ENCODE data around the gene TRIM25. TPM values are rescaled to one million over a fixed set of nuclear protein-coding genes. Genes with fewer than 3 reads are reported as not detected.

Gene TRIM25
- total RNA-seq, 1 donor from 2014 or later = 44.3 TPM

DNA sequence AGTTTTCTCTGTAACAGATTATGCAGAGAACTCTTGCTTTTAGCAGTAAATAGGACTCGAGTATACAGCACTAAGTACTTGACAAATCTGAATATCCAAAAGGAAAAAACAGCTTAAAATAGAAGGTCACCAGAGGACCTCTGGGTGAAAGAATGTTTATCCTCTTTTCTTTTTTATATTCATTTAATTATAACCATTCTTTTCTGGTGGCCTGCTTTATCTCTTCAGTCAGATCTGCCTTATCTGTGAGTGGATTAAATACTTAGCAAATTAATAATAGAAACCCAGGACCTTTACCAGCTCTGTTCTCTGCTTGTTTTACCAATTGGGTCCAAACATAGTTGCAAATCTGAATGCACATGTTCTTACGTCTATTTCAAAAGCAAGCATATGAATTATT lies 71.3 kb downstream of the TRIM25 start:
- H3K4me3 Mint-ChIP-seq = no peak overlapping the region
- no peaks in the 10 kb centered on the region for H3K27me3 Mint-ChIP-seq (ENCODE audit: low read depth)
- no peak for DNase-seq (ENCODE audit: low spot score in 2 of 2, unreplicated experiment in 2 of 2)

DNA sequence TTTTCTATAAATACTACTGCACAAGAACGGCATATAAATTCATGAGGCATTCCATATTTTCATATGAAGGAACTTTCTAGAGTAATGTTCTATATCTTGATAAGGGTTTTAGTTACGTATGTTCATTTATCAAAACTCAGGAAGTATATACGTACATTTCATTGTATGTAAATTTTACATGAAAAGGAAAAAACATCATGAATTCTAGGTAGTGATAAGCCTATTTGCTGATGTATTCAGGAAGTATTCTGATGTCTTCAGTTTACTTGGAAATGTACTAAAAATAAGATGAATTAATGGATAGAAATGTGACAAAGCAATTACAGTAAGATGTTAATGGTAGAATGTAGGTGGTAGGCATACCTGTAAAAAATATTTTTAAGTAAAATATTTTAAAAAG lies 75.2 kb downstream of the TRIM25 start:
- Mint-ChIP-seq H3K4me1 (peaks cover 12% of the 10 kb centered on the region), H3K4me3 (no peak overlapping the region), H3K9me3 (no peaks in the 10 kb centered on the region), H3K36me3 (peaks cover 6% of the 10 kb centered on the region), H3K27ac (no peak overlapping the region), H3K27me3 (ENCODE audit: low read depth) (peaks cover 3% of the 10 kb centered on the region)
- DNase-seq (ENCODE audit: low spot score in 2 of 2, unreplicated experiment in 2 of 2) = no peak
- TF ChIP-seq, protein P1, sequence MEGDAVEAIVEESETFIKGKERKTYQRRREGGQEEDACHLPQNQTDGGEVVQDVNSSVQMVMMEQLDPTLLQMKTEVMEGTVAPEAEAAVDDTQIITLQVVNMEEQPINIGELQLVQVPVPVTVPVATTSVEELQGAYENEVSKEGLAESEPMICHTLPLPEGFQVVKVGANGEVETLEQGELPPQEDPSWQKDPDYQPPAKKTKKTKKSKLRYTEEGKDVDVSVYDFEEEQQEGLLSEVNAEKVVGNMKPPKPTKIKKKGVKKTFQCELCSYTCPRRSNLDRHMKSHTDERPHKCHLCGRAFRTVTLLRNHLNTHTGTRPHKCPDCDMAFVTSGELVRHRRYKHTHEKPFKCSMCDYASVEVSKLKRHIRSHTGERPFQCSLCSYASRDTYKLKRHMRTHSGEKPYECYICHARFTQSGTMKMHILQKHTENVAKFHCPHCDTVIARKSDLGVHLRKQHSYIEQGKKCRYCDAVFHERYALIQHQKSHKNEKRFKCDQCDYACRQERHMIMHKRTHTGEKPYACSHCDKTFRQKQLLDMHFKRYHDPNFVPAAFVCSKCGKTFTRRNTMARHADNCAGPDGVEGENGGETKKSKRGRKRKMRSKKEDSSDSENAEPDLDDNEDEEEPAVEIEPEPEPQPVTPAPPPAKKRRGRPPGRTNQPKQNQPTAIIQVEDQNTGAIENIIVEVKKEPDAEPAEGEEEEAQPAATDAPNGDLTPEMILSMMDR (IDR thresholded peaks at IDR 0.05; ENCODE audit: unreplicated experiment) = no peak

More for the DNA sequence above, 71.3 kb downstream of the TRIM25 start:
- Mint-ChIP-seq H3K9me3 (no peaks in the 10 kb centered on the region), H3K27ac (no peak overlapping the region), H3K4me1 (no peaks in the 10 kb centered on the region), H3K36me3 (peaks cover 4% of the 10 kb centered on the region)
- TF ChIP-seq, protein P1 (IDR thresholded peaks at IDR 0.05; ENCODE audit: unreplicated experiment) = no peak

Other genes with a start within 250 kb of the TRIM25 start
- gene C17orf67, start 80.1 kb downstream of the TRIM25 start, total RNA-seq = 3.5 to 3.9 TPM (median 3.8 TPM) in 3 replicates
- gene DGKE, start 79.9 kb downstream of the TRIM25 start, total RNA-seq = 8.2 to 9.4 TPM (median 8.6 TPM) in 3 replicates
- gene COIL, start 47.0 kb upstream of the TRIM25 start, total RNA-seq = 22.5 to 23.1 TPM (median 23.0 TPM) in 3 replicates
- gene SCPEP1, start 64.1 kb upstream of the TRIM25 start, total RNA-seq = 45.6 to 49.1 TPM (median 48.2 TPM) in 3 replicates
- gene AKAP1, start 171.2 kb upstream of the TRIM25 start, total RNA-seq = 26.4 to 30.7 TPM (median 27.5 TPM) in 3 replicates

All from mesothelial cell of epicardium (in vitro differentiated cells).